GM12865 (cell line): Measurements from ENCODE around the gene HSPA1L.

Experiments used
- DNase-seq: peaks from one replicate; pipeline ENCODE4 v3.0.0; 2010; ENCODE audit warnings: low read depth
- H3K4me3 ChIP-seq: 2 replicates; pipeline ENCODE4 v1.5.1; 2011; ENCODE audit warnings: mild to moderate bottlenecking, low read depth, low read length, control low read depth
- CTCF ChIP-seq: IDR thresholded peaks from 2 replicates; pipeline ENCODE4 v1.5.1; 2011; ENCODE audit warnings: low read length, control low read depth, low read depth, inconsistent platforms; ENCODE audit not compliant: insufficient read depth; ENCODE audit errors: missing control alignments

The HSPA1L gene

GRCh38 chr6:31776485-31776988, 38.5 kb downstream of the HSPA1L start:
- H3K4me3 ChIP-seq: no peak overlapping the region
- no peak for DNase-seq
- TF ChIP-seq CTCF: no peak

GRCh38 chr6:31775633-31776484, 39.2 kb downstream of the HSPA1L start:
- no peak for TF ChIP-seq CTCF
- no peak overlapping the region for H3K4me3 ChIP-seq
- no peak for DNase-seq

GRCh38 chr6:31775184-31775583, 39.9 kb downstream of the HSPA1L start:
- no peak overlapping the region for H3K4me3 ChIP-seq
- TF ChIP-seq CTCF: no peak
- no peak for DNase-seq

DNA sequence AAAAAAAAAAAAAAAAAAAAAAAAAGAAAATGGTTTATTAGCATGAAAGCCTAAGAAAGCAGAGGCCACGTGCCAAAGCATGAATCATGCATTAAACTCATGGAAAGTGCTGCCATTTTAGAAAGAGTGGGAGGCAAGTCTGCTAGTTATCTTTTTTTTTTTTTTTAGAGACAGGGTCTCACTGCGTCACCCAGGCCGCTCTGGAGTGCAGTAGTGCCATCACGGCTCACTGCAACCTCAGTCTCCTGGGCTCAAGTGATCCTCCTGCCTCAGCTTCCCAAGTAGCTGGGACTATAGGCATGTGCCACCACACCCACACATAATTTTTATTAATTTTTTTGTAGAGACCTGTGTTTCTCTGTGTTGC, 43.1 kb downstream of the HSPA1L start:
- H3K4me3 ChIP-seq: no peak overlapping the region
- no peak for DNase-seq
- TF ChIP-seq CTCF: no peak

- no peak for DNase-seq
- no peak for TF ChIP-seq CTCF
- no peak overlapping the region for H3K4me3 ChIP-seq
These were observed 44.2 kb downstream of the HSPA1L start for GRCh38 chr6:31770860-31771259.

- peak; percentile 83 for DNase-seq
- no peak overlapping the region for H3K4me3 ChIP-seq
- TF ChIP-seq CTCF: peak; percentile 89
These were observed 45.3 kb downstream of the HSPA1L start for GRCh38 chr6:31769684-31770371.
